Activated naive CD8-positive, alpha-beta T cell treated with anti-CD3 and anti-CD28 coated beads for 36 hours (primary cell): ENCODE data around the gene CAPZA1. TPM values are rescaled to one million over a fixed set of nuclear protein-coding genes. Genes with fewer than 3 reads are reported as not detected.
"Not testable (repeated sequence)": the region's sequence is repeated elsewhere in the genome, so short reads cannot be mapped to it uniquely, and the experiment has no call there.

Source experiments
- DNase-seq: peaks from one replicate; pipeline ENCODE4 v3.0.0; 2021
- H3K27ac Mint-ChIP-seq: one replicate; pipeline ENCODE4 v1.8.0; 2022; ENCODE audit warnings: mild to moderate bottlenecking, moderate library complexity, mixed read lengths
- H3K27me3 Mint-ChIP-seq: one replicate; pipeline ENCODE4 v1.8.0; 2022; ENCODE audit warnings: mild to moderate bottlenecking, mixed read lengths
- H3K36me3 Mint-ChIP-seq: one replicate; pipeline ENCODE4 v1.8.0; 2021; ENCODE audit warnings: mild to moderate bottlenecking, mixed read lengths
- H3K4me1 Mint-ChIP-seq: one replicate; pipeline ENCODE4 v1.8.0; 2021; ENCODE audit warnings: mixed read lengths
- H3K4me3 Mint-ChIP-seq: one replicate; pipeline ENCODE4 v1.8.0; 2022; ENCODE audit warnings: mild to moderate bottlenecking, moderate library complexity, mixed read lengths
- H3K9me3 Mint-ChIP-seq: one replicate; pipeline ENCODE4 v1.8.0; 2022; ENCODE audit warnings: mixed read lengths
- total RNA-seq, 2 experiments: library from RNA; stranded (reverse); gene quantifications; one replicate each; pipeline ENCODE4 v1.2.3, GENCODE V29; 2021

CAPZA1 gene
- total RNA-seq, 2 experiments from 2014 or later: 243 to 245 TPM

- H3K36me3 Mint-ChIP-seq: peaks cover 37% of the 10 kb centered on the region
- peak overlapping the region; percentile 100 for H3K27ac Mint-ChIP-seq
- peak overlapping the region; percentile 99 for H3K4me3 Mint-ChIP-seq
- H3K27me3 Mint-ChIP-seq: no peaks in the 10 kb centered on the region
- peaks cover 28% of the 10 kb centered on the region for H3K4me1 Mint-ChIP-seq
- DNase-seq: no peak
- H3K9me3 Mint-ChIP-seq: no peaks in the 10 kb centered on the region
Measured at GRCh38 chr1:112618114-112618720, 1.4 kb upstream of the CAPZA1 start.

- peaks cover 39% of the 10 kb centered on the region for H3K36me3 Mint-ChIP-seq
Measured at GRCh38 chr1:112618721-112619517, 713 bp upstream of the CAPZA1 start, which contains the start of gene ST7L. ST7L (minus strand) TSS chr1:112619141; CDS start chr1:112619113, 28 bp downstream.

GRCh38 chr1:112620377-112620695 lies 704 bp downstream of the CAPZA1 start:
- Mint-ChIP-seq H3K36me3 (peaks cover 47% of the 10 kb centered on the region), H3K27ac (peak overlapping the region; percentile 100), H3K9me3 (no peaks in the 10 kb centered on the region), H3K4me1 (peaks cover 44% of the 10 kb centered on the region), H3K27me3 (no peaks in the 10 kb centered on the region), H3K4me3 (peak overlapping the region; percentile 99)
- no peak for DNase-seq

More at GRCh38 chr1:112618721-112619517, 713 bp upstream of the CAPZA1 start, which contains the start of gene ST7L:
- H3K9me3 Mint-ChIP-seq: no peaks in the 10 kb centered on the region
- H3K27ac Mint-ChIP-seq: peak within 1 kb of the TSS; percentile 100
- peak; percentile 66 for DNase-seq
- H3K27me3 Mint-ChIP-seq: no peaks in the 10 kb centered on the region
- H3K4me1 Mint-ChIP-seq: peaks cover 31% of the 10 kb centered on the region
- H3K4me3 Mint-ChIP-seq: peak within 1 kb of the TSS; percentile 99

- H3K27ac Mint-ChIP-seq: peak overlapping the region; percentile 72
- peaks cover 63% of the 10 kb centered on the region for H3K4me1 Mint-ChIP-seq
- peaks cover 69% of the 10 kb centered on the region for H3K36me3 Mint-ChIP-seq
- H3K27me3 Mint-ChIP-seq, H3K9me3 Mint-ChIP-seq, DNase-seq: not testable (repeated sequence)
- H3K4me3 Mint-ChIP-seq: peak overlapping the region; percentile 32
Measured at GRCh38 chr1:112624493-112624892, 4.9 kb downstream of the CAPZA1 start.

- Mint-ChIP-seq H3K27ac (peak overlapping the region; percentile 61), H3K4me3 (no peak overlapping the region), H3K36me3 (peaks cover 70% of the 10 kb centered on the region), H3K27me3 (no peaks in the 10 kb centered on the region), H3K9me3 (no peaks in the 10 kb centered on the region), H3K4me1 (peaks cover 68% of the 10 kb centered on the region)
- DNase-seq: no peak
Measured at GRCh38 chr1:112625696-112626095, 6.1 kb downstream of the CAPZA1 start.

- no peak overlapping the region for H3K4me3 Mint-ChIP-seq
- H3K9me3 Mint-ChIP-seq: no peaks in the 10 kb centered on the region
- no peak for DNase-seq
- no peaks in the 10 kb centered on the region for H3K27me3 Mint-ChIP-seq
- peak overlapping the region; percentile 32 for H3K27ac Mint-ChIP-seq
- H3K4me1 Mint-ChIP-seq: peaks cover 70% of the 10 kb centered on the region
- H3K36me3 Mint-ChIP-seq: peaks cover 72% of the 10 kb centered on the region
Measured at GRCh38 chr1:112626193-112626592, 6.6 kb downstream of the CAPZA1 start.

GRCh38 chr1:112626887-112627286 lies 7.3 kb downstream of the CAPZA1 start:
- no peak overlapping the region for H3K4me3 Mint-ChIP-seq
- peaks cover 71% of the 10 kb centered on the region for H3K36me3 Mint-ChIP-seq
- H3K27me3 Mint-ChIP-seq: no peaks in the 10 kb centered on the region
- no peak overlapping the region for H3K27ac Mint-ChIP-seq
- H3K4me1 Mint-ChIP-seq: peaks cover 71% of the 10 kb centered on the region
- no peak for DNase-seq
- H3K9me3 Mint-ChIP-seq: no peaks in the 10 kb centered on the region

GRCh38 chr1:112628516-112628915 lies 8.9 kb downstream of the CAPZA1 start:
- Mint-ChIP-seq H3K36me3 (peaks cover 74% of the 10 kb centered on the region), H3K27me3 (no peaks in the 10 kb centered on the region), H3K9me3 (no peaks in the 10 kb centered on the region), H3K27ac (no peak overlapping the region), H3K4me1 (peaks cover 72% of the 10 kb centered on the region), H3K4me3 (no peak overlapping the region)
- no peak for DNase-seq

- H3K9me3 Mint-ChIP-seq: no peaks in the 10 kb centered on the region
- no peaks in the 10 kb centered on the region for H3K27me3 Mint-ChIP-seq
- no peak overlapping the region for H3K4me3 Mint-ChIP-seq
- no peak for DNase-seq
- H3K27ac Mint-ChIP-seq: no peak overlapping the region
- peaks cover 74% of the 10 kb centered on the region for H3K4me1 Mint-ChIP-seq
- peaks cover 77% of the 10 kb centered on the region for H3K36me3 Mint-ChIP-seq
Measured at GRCh38 chr1:112629256-112629655, 9.6 kb downstream of the CAPZA1 start.

- Mint-ChIP-seq H3K4me1 (peaks cover 72% of the 10 kb centered on the region), H3K27me3 (no peaks in the 10 kb centered on the region), H3K9me3 (no peaks in the 10 kb centered on the region), H3K27ac (peak overlapping the region; percentile 18), H3K4me3 (no peak overlapping the region), H3K36me3 (peaks cover 54% of the 10 kb centered on the region)
- DNase-seq: no peak
Measured at GRCh38 chr1:112633628-112634027, 14.0 kb downstream of the CAPZA1 start.

- Mint-ChIP-seq H3K27ac (peak overlapping the region; percentile 38), H3K36me3 (peaks cover 50% of the 10 kb centered on the region), H3K27me3 (no peaks in the 10 kb centered on the region), H3K4me3 (no peak overlapping the region), H3K9me3 (no peaks in the 10 kb centered on the region), H3K4me1 (peaks cover 69% of the 10 kb centered on the region)
- no peak for DNase-seq
Measured at GRCh38 chr1:112634367-112634766, 14.7 kb downstream of the CAPZA1 start.

- Mint-ChIP-seq H3K36me3 (peaks cover 39% of the 10 kb centered on the region), H3K27me3 (no peaks in the 10 kb centered on the region), H3K9me3 (no peaks in the 10 kb centered on the region), H3K4me1 (peaks cover 59% of the 10 kb centered on the region), H3K4me3 (peak overlapping the region; percentile 47), H3K27ac (peak overlapping the region; percentile 75)
- no peak for DNase-seq
Measured at GRCh38 chr1:112636056-112636455, 16.4 kb downstream of the CAPZA1 start.

- DNase-seq: no peak
- Mint-ChIP-seq H3K4me3 (no peak overlapping the region), H3K4me1 (peaks cover 55% of the 10 kb centered on the region), H3K36me3 (peaks cover 34% of the 10 kb centered on the region), H3K27ac (peak overlapping the region; percentile 66), H3K9me3 (no peaks in the 10 kb centered on the region), H3K27me3 (no peaks in the 10 kb centered on the region)
Measured at GRCh38 chr1:112636597-112637253, 17.1 kb downstream of the CAPZA1 start.

- DNase-seq: no peak
- Mint-ChIP-seq H3K36me3 (peaks cover 28% of the 10 kb centered on the region), H3K4me3 (no peak overlapping the region), H3K27me3 (no peaks in the 10 kb centered on the region), H3K4me1 (peaks cover 50% of the 10 kb centered on the region), H3K27ac (peak overlapping the region; percentile 66), H3K9me3 (no peaks in the 10 kb centered on the region)
Measured at GRCh38 chr1:112637254-112638109, 17.9 kb downstream of the CAPZA1 start.

GRCh38 chr1:112638110-112638428 lies 18.4 kb downstream of the CAPZA1 start:
- Mint-ChIP-seq H3K27me3 (no peaks in the 10 kb centered on the region), H3K9me3 (no peaks in the 10 kb centered on the region), H3K4me3 (no peak overlapping the region), H3K27ac (peak overlapping the region; percentile 18), H3K36me3 (peaks cover 28% of the 10 kb centered on the region), H3K4me1 (peaks cover 46% of the 10 kb centered on the region)
- DNase-seq: no peak
